CD4-positive, alpha-beta memory T cell (primary cell): Measurements from ENCODE around the gene DCUN1D2. TPM values are rescaled to one million over a fixed set of nuclear protein-coding genes. Genes with fewer than 3 reads are reported as not detected.

Experiments used
- CTCF ChIA-PET: fragments of 350-600 bp; sonication (Branson Sonifier 250); formaldehyde crosslinking; loops from one replicate; lab custom pipeline; 2021; ENCODE audit warnings: inconsistent platforms; ENCODE audit not compliant: partially characterized antibody; lab: Charles Lee
- POLR2A ChIA-PET: fragments of 350-600 bp; sonication (Branson Sonifier 250); formaldehyde crosslinking; loops from one replicate; lab custom pipeline; 2021; ENCODE audit not compliant: partially characterized antibody; lab: Charles Lee
- DNase-seq, 5 donors: peaks; one replicate each; pipeline versions ENCODE4 v3.0.0 to v3.0.0-alpha.2; 2020 to 2022; ENCODE audit warnings: mixed read lengths in 1 of 5
- H3K27ac ChIP-seq: one replicate; pipeline ENCODE4 v1.7.0; 2013; ENCODE audit warnings: low read depth, low read length
- H3K27me3 ChIP-seq: 2 replicates; pipeline ENCODE4 v1.7.0; 2013; ENCODE audit warnings: mild to moderate bottlenecking, low read length, moderate library complexity; ENCODE audit not compliant: insufficient read depth
- H3K36me3 ChIP-seq: 2 replicates; pipeline ENCODE4 v1.7.0; 2013; ENCODE audit warnings: mild to moderate bottlenecking, low read length, moderate library complexity; ENCODE audit not compliant: insufficient read depth
- H3K4me1 ChIP-seq: 2 replicates; pipeline ENCODE4 v1.7.0; 2013; ENCODE audit warnings: mild to moderate bottlenecking, low read length, moderate library complexity; ENCODE audit not compliant: insufficient read depth
- H3K4me3 ChIP-seq, 2 donors: one replicate each; pipeline ENCODE4 v1.7.0; 2013; ENCODE audit warnings: low read length in 2 of 2, mild to moderate bottlenecking in 1 of 2
- H3K9me3 ChIP-seq, 2 donors: one replicate each; pipeline ENCODE4 v1.7.0; 2013; ENCODE audit warnings: low read length in 2 of 2, control low read depth in 1 of 2; ENCODE audit not compliant: control insufficient read depth in 1 of 2
- H3K27ac Mint-ChIP-seq, 7 donors: one replicate each; pipeline ENCODE4 v1.8.0; 2020 to 2021; ENCODE audit warnings: mixed read lengths in 7 of 7, mild to moderate bottlenecking in 6 of 7, inconsistent platforms in 3 of 7, moderate library complexity in 3 of 7
- H3K27me3 Mint-ChIP-seq, 2 donors: one replicate each; pipeline ENCODE4 v1.8.0; 2020 to 2021; ENCODE audit warnings: mixed read lengths in 2 of 2
- H3K36me3 Mint-ChIP-seq, 2 donors: one replicate each; pipeline ENCODE4 v1.8.0; 2020 to 2021; ENCODE audit warnings: mixed read lengths in 2 of 2, inconsistent platforms in 1 of 2, mild to moderate bottlenecking in 1 of 2
- H3K4me1 Mint-ChIP-seq, 4 donors: one replicate each; pipeline ENCODE4 v1.8.0; 2020 to 2021; ENCODE audit warnings: mixed read lengths in 4 of 4, mild to moderate bottlenecking in 1 of 4
- H3K4me3 Mint-ChIP-seq, 8 donors: one replicate each; pipeline ENCODE4 v1.8.0; 2020 to 2021; ENCODE audit warnings: mixed read lengths in 8 of 8, mild to moderate bottlenecking in 7 of 8, moderate library complexity in 6 of 8, inconsistent platforms in 3 of 8
- H3K9me3 Mint-ChIP-seq, 8 donors: one replicate each; pipeline ENCODE4 v1.8.0; 2020 to 2021; ENCODE audit warnings: mixed read lengths in 8 of 8, mild to moderate bottlenecking in 5 of 8, inconsistent platforms in 3 of 8, moderate library complexity in 1 of 8
- intact Hi-C: fragments of 100-400 bp; cut with micrococcal nuclease; formaldehyde crosslinking; loops from one replicate; pipeline ENCODE4 v1.15.1; 2023
- polyA plus RNA-seq, 2 donors: library from polyadenylated mRNA; unstranded; fragments of 300-500 nt; fragmentation: Illumina TruSeq; gene quantifications; one replicate each; pipeline ENCODE4 v1.2.3, GENCODE V29; 2021
- total RNA-seq, 2 experiments: library from RNA; stranded (reverse); gene quantifications; one replicate each; pipeline ENCODE4 v1.2.3, GENCODE V29; 2021

DCUN1D2 gene
- total and polyA plus RNA-seq, 4 experiments from 2014 or later = 6.6 to 34.8 (median 20.8) TPM

DNA sequence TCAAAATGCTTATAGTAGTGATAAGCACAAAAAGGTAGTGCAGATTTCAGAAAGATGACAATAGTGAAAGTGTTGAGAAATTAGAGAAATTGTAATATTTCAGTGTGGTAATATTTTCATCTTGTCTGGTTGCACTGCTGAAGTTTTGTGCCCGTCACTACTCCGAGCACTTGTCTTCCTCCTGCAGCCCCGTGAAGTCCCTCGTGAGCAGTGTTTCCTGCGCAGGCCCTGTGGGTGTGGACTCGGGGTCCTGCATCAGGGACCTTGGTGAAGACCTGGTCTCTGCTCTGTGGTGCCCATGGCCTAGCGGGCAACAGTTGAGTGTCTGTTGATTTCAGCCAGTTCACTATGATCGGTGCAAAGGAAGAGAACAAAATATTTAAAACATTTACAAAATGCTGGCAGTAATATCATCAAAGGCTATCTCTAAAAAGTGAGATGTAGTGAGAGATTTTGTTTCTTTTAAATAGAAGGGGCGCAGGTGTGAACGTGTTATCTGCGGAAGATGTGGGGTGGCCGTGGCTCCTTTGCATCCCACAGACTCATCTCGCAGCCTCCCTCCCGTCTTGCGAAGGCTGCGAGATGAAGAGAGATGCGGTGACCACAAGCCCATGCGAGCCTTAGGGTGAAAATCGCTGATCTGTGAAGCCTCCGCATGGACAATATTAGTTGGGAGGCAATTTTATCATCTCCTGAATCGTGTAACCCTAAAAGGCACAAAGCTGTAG, 27.7 kb upstream of the DCUN1D2 start:
- Mint-ChIP-seq H3K36me3 (peaks cover 22 to 32% of the 10 kb centered on the region in 2 donors), H3K4me3 (no peak overlapping the region), H3K9me3 (no peaks in the 10 kb centered on the region), H3K4me1 (peaks cover 0 to 5% (median 0%) of the 10 kb centered on the region in 4 donors), H3K27me3 (no peaks in the 10 kb centered on the region), H3K27ac (no peak overlapping the region)
- H3K9me3 ChIP-seq = no peaks in the 10 kb centered on the region
- no peak overlapping the region for H3K4me3 ChIP-seq
- no peaks in the 10 kb centered on the region for H3K4me1 ChIP-seq
- H3K27me3 ChIP-seq = no peaks in the 10 kb centered on the region
- DNase-seq = no peak
- ChIA-PET POLR2A (no interaction called here), CTCF (no interaction called here)
- intact Hi-C loops = no loop called here
- H3K27ac ChIP-seq = no peak overlapping the region
- peaks cover 8% of the 10 kb centered on the region for H3K36me3 ChIP-seq

DNA sequence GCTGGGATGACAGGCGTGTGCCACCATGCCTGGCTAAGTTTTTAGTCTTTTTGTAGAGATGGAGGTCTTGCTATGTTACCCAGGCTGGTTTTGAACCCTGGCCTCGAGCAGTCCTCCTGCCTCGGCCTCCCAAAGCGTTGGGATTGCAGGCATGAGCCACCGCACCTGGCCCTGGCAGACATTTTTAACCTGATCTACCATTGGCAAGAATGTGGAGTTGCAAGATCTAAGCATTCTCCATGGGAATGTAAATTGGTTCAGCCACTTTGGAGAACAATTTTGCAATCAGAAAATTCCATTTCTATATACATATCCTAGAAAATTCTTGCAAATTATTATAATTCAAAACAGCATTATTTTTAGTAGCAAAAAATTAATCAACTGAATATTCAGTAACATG, 24.3 kb upstream of the DCUN1D2 start:
- no peaks in the 10 kb centered on the region for H3K9me3 Mint-ChIP-seq
- no peak for DNase-seq
- Histone ChIP-seq H3K4me1 (no peaks in the 10 kb centered on the region), H3K27ac (no peak overlapping the region), H3K36me3 (peaks cover 7% of the 10 kb centered on the region), H3K9me3 (no peaks in the 10 kb centered on the region), H3K27me3 (no peaks in the 10 kb centered on the region), H3K4me3 (no peak overlapping the region)
- intact Hi-C loops = no loop called here
- no peak overlapping the region for H3K4me3 Mint-ChIP-seq
- H3K36me3 Mint-ChIP-seq = peaks cover 31 to 36% of the 10 kb centered on the region in 2 donors
- H3K4me1 Mint-ChIP-seq = no peaks in the 10 kb centered on the region
- POLR2A ChIA-PET = no interaction called here
- CTCF ChIA-PET = no interaction called here
- H3K27me3 Mint-ChIP-seq = no peaks in the 10 kb centered on the region
- no peak overlapping the region for H3K27ac Mint-ChIP-seq

DNA sequence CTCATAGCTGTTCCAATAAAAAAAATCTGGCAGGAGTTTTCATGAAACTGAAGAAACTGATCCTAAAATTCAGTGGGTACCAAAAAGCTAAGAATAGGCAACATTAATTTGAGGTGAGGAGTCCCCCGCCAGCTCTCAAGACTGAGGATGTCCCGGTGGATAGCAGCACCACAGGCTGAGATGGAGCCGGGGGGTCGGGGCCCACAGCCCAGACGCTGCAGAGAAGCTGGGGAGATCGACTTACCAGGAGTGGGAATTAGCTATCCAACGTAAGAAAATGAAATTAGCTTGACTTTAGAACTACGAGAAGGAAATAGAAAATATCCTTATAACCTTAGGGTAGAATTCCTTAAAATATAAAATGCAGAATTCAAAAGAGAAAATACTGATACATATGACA, 23.2 kb upstream of the DCUN1D2 start:
- intact Hi-C loops = no loop called here
- DNase-seq = no peak
- H3K9me3 Mint-ChIP-seq = no peaks in the 10 kb centered on the region
- Histone ChIP-seq H3K36me3 (peaks cover 7% of the 10 kb centered on the region), H3K9me3 (no peaks in the 10 kb centered on the region), H3K27ac (no peak overlapping the region), H3K4me3 (no peak overlapping the region), H3K4me1 (no peaks in the 10 kb centered on the region), H3K27me3 (no peaks in the 10 kb centered on the region)
- ChIA-PET CTCF (no interaction called here), POLR2A (no interaction called here)
- H3K4me3 Mint-ChIP-seq = no peak overlapping the region
- no peaks in the 10 kb centered on the region for H3K27me3 Mint-ChIP-seq
- H3K36me3 Mint-ChIP-seq = peaks cover 36 to 38% of the 10 kb centered on the region in 2 donors
- no peaks in the 10 kb centered on the region for H3K4me1 Mint-ChIP-seq
- H3K27ac Mint-ChIP-seq = no peak overlapping the region

DNA sequence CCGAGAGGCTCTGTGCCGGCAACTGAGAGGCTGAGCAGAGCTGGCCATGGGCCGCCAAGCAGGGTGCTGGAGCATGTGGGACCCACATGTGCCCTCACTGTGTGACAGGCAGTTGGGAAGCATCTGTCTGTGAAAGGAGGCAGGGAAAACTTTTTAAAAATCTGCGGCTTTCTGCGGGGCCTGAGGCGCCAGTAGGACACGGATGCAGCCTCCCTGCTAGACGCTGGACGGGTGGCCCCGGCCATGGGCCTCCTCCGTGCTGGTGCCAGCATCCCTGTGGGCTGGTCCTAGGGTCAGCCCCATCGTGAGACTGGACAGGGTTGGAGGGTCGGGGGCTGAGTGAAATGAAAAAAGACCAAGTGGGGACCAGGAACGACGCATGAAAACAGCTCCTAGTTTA, 20.9 kb upstream of the DCUN1D2 start:
- H3K36me3 Mint-ChIP-seq = peaks cover 36 to 41% of the 10 kb centered on the region in 2 donors
- no peak overlapping the region for H3K27ac Mint-ChIP-seq
- Histone ChIP-seq H3K27me3 (no peaks in the 10 kb centered on the region), H3K27ac (no peak overlapping the region), H3K36me3 (peaks cover 7% of the 10 kb centered on the region), H3K4me1 (no peaks in the 10 kb centered on the region), H3K9me3 (no peaks in the 10 kb centered on the region), H3K4me3 (no peak overlapping the region)
- no peaks in the 10 kb centered on the region for H3K27me3 Mint-ChIP-seq
- DNase-seq = no peak
- no peak overlapping the region for H3K4me3 Mint-ChIP-seq
- ChIA-PET POLR2A (no interaction called here), CTCF (no interaction called here)
- H3K4me1 Mint-ChIP-seq = peaks cover 0 to 5% (median 2%) of the 10 kb centered on the region in 4 donors
- H3K9me3 Mint-ChIP-seq = no peaks in the 10 kb centered on the region
- intact Hi-C loops = no loop called here

DNA sequence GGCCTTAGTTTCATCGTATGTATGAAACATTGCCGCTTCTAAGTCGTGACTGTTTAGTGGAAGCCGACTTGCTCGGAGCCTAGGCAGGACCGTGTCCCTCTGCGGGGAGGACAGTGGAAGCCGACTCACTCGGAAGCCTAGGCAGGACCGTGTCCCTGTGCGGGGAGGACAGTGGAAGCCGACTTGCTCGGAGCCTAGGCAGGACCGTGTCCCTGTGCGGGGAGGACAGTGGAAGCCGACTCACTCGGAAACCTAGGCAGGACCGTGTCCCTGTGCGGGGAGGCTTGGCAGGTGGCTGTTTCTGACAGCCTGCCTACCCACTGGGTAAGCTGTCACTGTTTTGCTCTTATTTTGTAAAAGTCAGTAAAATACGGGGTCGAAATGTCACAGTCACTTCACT, 20.4 kb upstream of the DCUN1D2 start:
- peaks cover 0 to 5% (median 2%) of the 10 kb centered on the region in 4 donors for H3K4me1 Mint-ChIP-seq
- CTCF ChIA-PET = no interaction called here
- H3K27ac ChIP-seq = no peak overlapping the region
- DNase-seq = no peak
- H3K27ac Mint-ChIP-seq = no peak overlapping the region
- no peaks in the 10 kb centered on the region for H3K27me3 ChIP-seq
- no peaks in the 10 kb centered on the region for H3K9me3 ChIP-seq
- H3K4me1 ChIP-seq = no peaks in the 10 kb centered on the region
- H3K27me3 Mint-ChIP-seq = no peaks in the 10 kb centered on the region
- intact Hi-C loops = no loop called here
- no peaks in the 10 kb centered on the region for H3K9me3 Mint-ChIP-seq
- no peak overlapping the region for H3K4me3 ChIP-seq
- POLR2A ChIA-PET = no interaction called here
- no peak overlapping the region for H3K4me3 Mint-ChIP-seq
- H3K36me3 ChIP-seq = peaks cover 7% of the 10 kb centered on the region
- peaks cover 33 to 41% of the 10 kb centered on the region in 2 donors for H3K36me3 Mint-ChIP-seq

DNA sequence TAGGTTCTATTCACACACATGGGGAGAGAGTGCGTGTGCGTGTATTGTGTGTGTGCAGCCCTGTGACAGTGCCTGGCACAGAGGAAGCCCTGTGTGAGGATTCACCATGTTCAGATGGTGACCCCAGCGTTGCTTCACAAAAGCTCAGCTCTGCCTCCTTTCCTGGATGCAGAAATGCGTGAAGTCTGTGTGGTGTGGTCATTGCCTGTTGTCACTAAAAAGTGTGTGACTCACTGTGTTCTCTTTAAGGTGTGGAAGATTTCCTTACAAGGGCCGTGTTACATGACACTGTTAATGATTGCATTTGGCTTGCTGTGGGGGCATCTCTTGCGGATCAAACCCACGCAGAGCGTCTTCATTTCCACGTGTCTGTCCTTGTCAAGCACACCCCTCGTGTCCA, 19.5 kb upstream of the DCUN1D2 start:
- Histone ChIP-seq H3K27me3 (no peaks in the 10 kb centered on the region), H3K4me1 (no peaks in the 10 kb centered on the region), H3K27ac (no peak overlapping the region), H3K4me3 (no peak overlapping the region), H3K36me3 (peaks cover 7% of the 10 kb centered on the region), H3K9me3 (no peaks in the 10 kb centered on the region)
- DNase-seq = no peak
- no peak overlapping the region for H3K27ac Mint-ChIP-seq
- H3K36me3 Mint-ChIP-seq = peaks cover 40 to 46% of the 10 kb centered on the region in 2 donors
- peaks cover 0 to 5% (median 3%) of the 10 kb centered on the region in 4 donors for H3K4me1 Mint-ChIP-seq
- no peaks in the 10 kb centered on the region for H3K9me3 Mint-ChIP-seq
- no peaks in the 10 kb centered on the region for H3K27me3 Mint-ChIP-seq
- H3K4me3 Mint-ChIP-seq = no peak overlapping the region
- POLR2A ChIA-PET = interaction anchor here (1.0 kb wide), 1 partner anchor 20 kb away, joined by 3 read pairs; no protein-coding TSS in a partner anchor
- CTCF ChIA-PET = no interaction called here
- intact Hi-C loops = no loop called here

DNA sequence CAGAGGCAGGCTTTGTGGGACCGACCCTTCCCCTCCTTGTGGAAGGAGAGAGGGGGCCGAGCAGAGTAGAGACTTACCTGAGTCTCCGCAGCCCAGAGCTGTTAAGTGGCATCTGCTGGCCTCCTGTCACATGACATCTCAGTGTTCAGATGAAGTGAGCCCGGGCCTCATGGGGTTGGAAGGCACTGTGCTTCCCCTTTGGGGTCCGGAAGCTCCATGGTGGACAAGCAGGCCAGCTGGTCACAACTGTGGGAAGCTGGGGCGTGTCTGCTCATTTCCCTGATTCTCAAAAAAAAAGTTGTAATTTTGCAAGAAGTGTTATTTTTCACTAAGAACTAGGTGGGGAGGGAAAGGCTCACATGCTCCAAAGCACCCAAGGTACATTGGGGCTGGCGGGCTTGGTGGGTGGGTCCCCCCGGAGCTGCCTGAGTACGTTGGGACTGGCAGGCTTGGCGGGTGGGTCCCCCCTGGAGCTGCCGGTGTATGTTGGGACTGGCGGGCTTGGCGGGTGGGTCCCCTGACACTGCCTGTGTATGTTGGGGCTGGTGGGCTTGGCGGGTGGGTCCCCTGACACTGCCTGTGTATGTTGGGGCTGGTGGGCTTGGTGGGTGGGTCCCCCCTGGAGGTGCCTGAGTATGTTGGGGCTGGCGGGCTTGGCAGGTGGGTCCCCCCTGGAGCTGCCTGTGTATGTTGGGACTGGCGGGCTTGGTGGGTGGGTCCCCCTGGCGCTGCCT, 18.2 kb upstream of the DCUN1D2 start:
- CTCF ChIA-PET = no interaction called here
- no peak overlapping the region for H3K27ac ChIP-seq
- POLR2A ChIA-PET = no interaction called here

More for the DNA sequence above, 18.2 kb upstream of the DCUN1D2 start:
- Mint-ChIP-seq H3K27me3 (no peaks in the 10 kb centered on the region), H3K4me3 (no peak overlapping the region), H3K27ac (no peak overlapping the region), H3K36me3 (peaks cover 45 to 50% of the 10 kb centered on the region in 2 donors), H3K9me3 (no peaks in the 10 kb centered on the region), H3K4me1 (peaks cover 0 to 7% (median 3%) of the 10 kb centered on the region in 4 donors)
- Histone ChIP-seq H3K4me1 (no peaks in the 10 kb centered on the region), H3K36me3 (peaks cover 14% of the 10 kb centered on the region), H3K9me3 (no peaks in the 10 kb centered on the region), H3K27me3 (no peaks in the 10 kb centered on the region), H3K4me3 (no peak overlapping the region)
- intact Hi-C loops = no loop called here
- no peak for DNase-seq
